ENCODE data around the gene HERPUD2.

The HERPUD2 gene

GRCh38 chr7:35720032-35720431, 25.1 kb upstream of the HERPUD2 start:
- H3K79me2 ChIP-seq (ENCODE audit: low read length), result no peaks in the 10 kb centered on the region
- TF ChIP-seq EZH2phosphoT487 (IDR thresholded peaks at IDR 0.05; ENCODE audit: low read depth) (no peak), CTCF (IDR thresholded peaks at IDR 0.05; ENCODE audit: low read depth, low read length) (no peak)
- H3K4me3 ChIP-seq (ENCODE audit: low read length), result no peak overlapping the region
- H3K9ac ChIP-seq (ENCODE audit: low read length), result no peak overlapping the region
- peaks cover 43% of the 10 kb centered on the region for H3K4me1 ChIP-seq (ENCODE audit: low read length)
- no peaks in the 10 kb centered on the region for H4K20me1 ChIP-seq (ENCODE audit: insufficient read depth, low read length)
- H3K9me3 ChIP-seq (ENCODE audit: insufficient read depth, low read length), result no peaks in the 10 kb centered on the region
- H3K27ac ChIP-seq (ENCODE audit: low read length), result no peak overlapping the region
- peaks cover 4% of the 10 kb centered on the region; the same call in 1 of the 2 replicates for H3K27me3 ChIP-seq (ENCODE audit: low read depth, low read length)
- H2AFZ ChIP-seq (ENCODE audit: low read depth, low read length), result no peak overlapping the region
- H3K4me2 ChIP-seq (ENCODE audit: low read length), result no peak overlapping the region
- H3K36me3 ChIP-seq (replicated peaks; ENCODE audit: low read depth, low read length), result no peaks in the 10 kb centered on the region

GRCh38 chr7:35718047-35718446, 23.1 kb upstream of the HERPUD2 start:
- Histone ChIP-seq H3K4me2 (ENCODE audit: low read length) (no peak overlapping the region), H3K9ac (ENCODE audit: low read length) (no peak overlapping the region), H3K4me3 (ENCODE audit: low read length) (no peak overlapping the region), H3K4me1 (ENCODE audit: low read length) (peaks cover 41% of the 10 kb centered on the region), H3K27ac (ENCODE audit: low read length) (no peak overlapping the region), H3K9me3 (ENCODE audit: insufficient read depth, low read length) (no peaks in the 10 kb centered on the region), H3K79me2 (ENCODE audit: low read length) (no peaks in the 10 kb centered on the region), H2AFZ (ENCODE audit: low read depth, low read length) (no peak overlapping the region), H3K36me3 (replicated peaks; ENCODE audit: low read depth, low read length) (no peaks in the 10 kb centered on the region), H4K20me1 (ENCODE audit: insufficient read depth, low read length) (no peaks in the 10 kb centered on the region), H3K27me3 (ENCODE audit: low read depth, low read length) (peaks cover 4% of the 10 kb centered on the region; the same call in 1 of the 2 replicates)
- no peak for TF ChIP-seq EZH2phosphoT487 (IDR thresholded peaks at IDR 0.05; ENCODE audit: low read depth)
- TF ChIP-seq CTCF (IDR thresholded peaks at IDR 0.05; ENCODE audit: low read depth, low read length), result no peak

- Histone ChIP-seq H3K9me3 (ENCODE audit: insufficient read depth, low read length) (no peaks in the 10 kb centered on the region), H4K20me1 (ENCODE audit: insufficient read depth, low read length) (no peaks in the 10 kb centered on the region), H3K27me3 (ENCODE audit: low read depth, low read length) (peaks cover 4% of the 10 kb centered on the region; the same call in 1 of the 2 replicates), H3K4me3 (ENCODE audit: low read length) (no peak overlapping the region), H3K4me2 (ENCODE audit: low read length) (no peak overlapping the region), H3K4me1 (ENCODE audit: low read length) (peaks cover 35% of the 10 kb centered on the region), H3K79me2 (ENCODE audit: low read length) (no peaks in the 10 kb centered on the region), H3K27ac (ENCODE audit: low read length) (no peak overlapping the region), H3K9ac (ENCODE audit: low read length) (no peak overlapping the region), H2AFZ (ENCODE audit: low read depth, low read length) (no peak overlapping the region), H3K36me3 (replicated peaks; ENCODE audit: low read depth, low read length) (no peaks in the 10 kb centered on the region)
- TF ChIP-seq EZH2phosphoT487 (IDR thresholded peaks at IDR 0.05; ENCODE audit: low read depth) (no peak), CTCF (IDR thresholded peaks at IDR 0.05; ENCODE audit: low read depth, low read length) (no peak)
Measured at GRCh38 chr7:35717516-35717915, 22.6 kb upstream of the HERPUD2 start.

GRCh38 chr7:35717013-35717412, 22.1 kb upstream of the HERPUD2 start:
- H3K36me3 ChIP-seq (replicated peaks; ENCODE audit: low read depth, low read length), result no peaks in the 10 kb centered on the region
- H3K4me3 ChIP-seq (ENCODE audit: low read length), result no peak overlapping the region
- H3K9ac ChIP-seq (ENCODE audit: low read length), result no peak overlapping the region
- no peaks in the 10 kb centered on the region for H3K79me2 ChIP-seq (ENCODE audit: low read length)
- H3K27me3 ChIP-seq (ENCODE audit: low read depth, low read length), result peaks cover 4% of the 10 kb centered on the region; the same call in 1 of the 2 replicates
- no peak for TF ChIP-seq EZH2phosphoT487 (IDR thresholded peaks at IDR 0.05; ENCODE audit: low read depth)
- TF ChIP-seq CTCF (IDR thresholded peaks at IDR 0.05; ENCODE audit: low read depth, low read length), result no peak
- peaks cover 30% of the 10 kb centered on the region for H3K4me1 ChIP-seq (ENCODE audit: low read length)
- no peaks in the 10 kb centered on the region for H4K20me1 ChIP-seq (ENCODE audit: insufficient read depth, low read length)
- H3K4me2 ChIP-seq (ENCODE audit: low read length), result no peak overlapping the region
- no peaks in the 10 kb centered on the region for H3K9me3 ChIP-seq (ENCODE audit: insufficient read depth, low read length)
- no peak overlapping the region for H2AFZ ChIP-seq (ENCODE audit: low read depth, low read length)
- no peak overlapping the region for H3K27ac ChIP-seq (ENCODE audit: low read length)

Measured in OCI-LY3 (cell line).